ENCODE measurements around the gene SERPINA5.

SERPINA5 gene

GRCh38 chr14:94545131-94545841 lies 35.9 kb upstream of the SERPINA5 start:
- peak; percentile 26 for DNase-seq (ENCODE audit: low read depth)
- H3K4me3 ChIP-seq (ENCODE audit: low read length) = no peak overlapping the region
- TF ChIP-seq, protein P1, sequence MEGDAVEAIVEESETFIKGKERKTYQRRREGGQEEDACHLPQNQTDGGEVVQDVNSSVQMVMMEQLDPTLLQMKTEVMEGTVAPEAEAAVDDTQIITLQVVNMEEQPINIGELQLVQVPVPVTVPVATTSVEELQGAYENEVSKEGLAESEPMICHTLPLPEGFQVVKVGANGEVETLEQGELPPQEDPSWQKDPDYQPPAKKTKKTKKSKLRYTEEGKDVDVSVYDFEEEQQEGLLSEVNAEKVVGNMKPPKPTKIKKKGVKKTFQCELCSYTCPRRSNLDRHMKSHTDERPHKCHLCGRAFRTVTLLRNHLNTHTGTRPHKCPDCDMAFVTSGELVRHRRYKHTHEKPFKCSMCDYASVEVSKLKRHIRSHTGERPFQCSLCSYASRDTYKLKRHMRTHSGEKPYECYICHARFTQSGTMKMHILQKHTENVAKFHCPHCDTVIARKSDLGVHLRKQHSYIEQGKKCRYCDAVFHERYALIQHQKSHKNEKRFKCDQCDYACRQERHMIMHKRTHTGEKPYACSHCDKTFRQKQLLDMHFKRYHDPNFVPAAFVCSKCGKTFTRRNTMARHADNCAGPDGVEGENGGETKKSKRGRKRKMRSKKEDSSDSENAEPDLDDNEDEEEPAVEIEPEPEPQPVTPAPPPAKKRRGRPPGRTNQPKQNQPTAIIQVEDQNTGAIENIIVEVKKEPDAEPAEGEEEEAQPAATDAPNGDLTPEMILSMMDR (conservative IDR thresholded peaks at IDR 0.05; ENCODE audit: low read depth, low read length) = no peak

GRCh38 chr14:94547151-94547680 lies 34.0 kb upstream of the SERPINA5 start:
- no peak for DNase-seq (ENCODE audit: low read depth)
- H3K4me3 ChIP-seq (ENCODE audit: low read length) = no peak overlapping the region

DNA sequence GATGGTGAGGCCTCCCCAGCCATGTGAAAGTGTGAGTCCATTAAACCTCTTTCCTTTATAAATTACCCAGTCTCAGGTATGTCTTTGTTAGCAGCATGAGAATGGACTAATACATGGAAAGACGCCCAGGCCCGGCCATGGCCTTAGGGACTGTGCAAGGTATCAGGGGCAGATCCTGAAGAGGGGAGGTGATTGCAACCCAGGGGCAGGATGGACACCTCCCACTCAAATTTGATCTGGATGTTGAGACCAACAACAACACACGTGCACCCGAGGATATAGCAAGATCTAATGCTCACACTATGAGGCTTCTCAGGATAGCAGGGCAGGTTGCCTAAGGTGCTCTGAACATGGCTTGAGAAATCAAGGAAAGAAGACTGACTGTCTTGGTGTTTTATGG lies 33.5 kb upstream of the SERPINA5 start:
- TF ChIP-seq, protein P1 (conservative IDR thresholded peaks at IDR 0.05; ENCODE audit: low read depth, low read length) = no peak
- H3K4me3 ChIP-seq (ENCODE audit: low read length) = no peak overlapping the region
- DNase-seq (ENCODE audit: low read depth) = no peak

More at GRCh38 chr14:94547151-94547680, 34.0 kb upstream of the SERPINA5 start:
- TF ChIP-seq, protein P1 (conservative IDR thresholded peaks at IDR 0.05; ENCODE audit: low read depth, low read length) = no peak

DNA sequence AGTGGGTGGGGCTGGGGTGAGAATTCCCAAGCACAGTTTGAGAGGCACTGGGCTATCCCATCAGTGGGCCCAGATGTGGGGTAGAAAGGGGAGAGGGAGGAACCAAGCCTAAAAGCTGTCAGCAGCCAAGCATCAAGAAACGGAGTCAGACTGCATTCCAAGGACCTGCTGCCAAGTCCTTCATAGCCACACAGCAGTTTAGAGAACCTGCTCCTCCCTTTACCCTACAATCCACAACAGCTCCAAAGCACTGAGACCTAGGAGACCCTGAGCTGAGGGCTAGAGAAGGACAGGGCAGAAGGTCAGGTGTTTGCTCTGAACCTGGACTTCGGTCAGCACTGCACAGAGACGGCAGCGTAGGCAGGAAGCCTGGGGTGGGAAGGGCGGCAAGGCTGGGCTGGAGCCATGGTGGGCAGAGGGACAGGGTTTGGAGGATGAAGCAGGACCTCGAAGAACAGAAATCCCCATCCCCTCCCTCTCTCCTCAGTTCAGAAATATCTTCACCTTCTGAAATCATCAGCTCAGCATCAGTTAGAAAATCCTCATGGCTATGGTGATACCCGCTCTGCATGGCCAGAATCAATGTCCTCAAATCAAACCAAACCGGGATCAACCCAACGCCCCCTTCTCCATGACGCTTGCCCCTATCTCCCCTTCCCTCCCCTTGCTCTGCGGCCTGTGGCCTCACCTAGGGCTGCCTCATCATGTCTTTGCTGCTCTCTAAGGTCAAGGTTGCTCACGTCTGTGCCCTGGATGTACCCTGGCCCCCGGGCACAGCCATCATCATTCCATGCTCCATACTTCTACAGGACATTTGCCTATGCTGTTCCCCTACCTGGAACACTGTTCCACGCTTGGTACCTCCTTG lies 32.9 kb upstream of the SERPINA5 start:
- H3K4me3 ChIP-seq (ENCODE audit: low read length) = no peak overlapping the region

GRCh38 chr14:94548999-94549985 lies 31.9 kb upstream of the SERPINA5 start:
- DNase-seq (ENCODE audit: low read depth) = no peak
- TF ChIP-seq, protein P1 (conservative IDR thresholded peaks at IDR 0.05; ENCODE audit: low read depth, low read length) = peak; percentile 80
- no peak overlapping the region for H3K4me3 ChIP-seq (ENCODE audit: low read length)

More for the DNA sequence above, 32.9 kb upstream of the SERPINA5 start:
- no peak for DNase-seq (ENCODE audit: low read depth)
- TF ChIP-seq, protein P1 (conservative IDR thresholded peaks at IDR 0.05; ENCODE audit: low read depth, low read length) = no peak

- DNase-seq (ENCODE audit: low read depth) = no peak
- TF ChIP-seq, protein P1 (conservative IDR thresholded peaks at IDR 0.05; ENCODE audit: low read depth, low read length) = no peak
- H3K4me3 ChIP-seq (ENCODE audit: low read length) = no peak overlapping the region
Measured at GRCh38 chr14:94550041-94550440, 31.2 kb upstream of the SERPINA5 start.
